Ovary (tissue), 9 donors: Measurements from ENCODE around the gene CFAP299. TPM values are rescaled to one million over a fixed set of nuclear protein-coding genes. Genes with fewer than 3 reads are reported as not detected.

Source experiments
- DNase-seq, 5 donors: peaks; one replicate each; pipeline ENCODE4 v3.0.0-alpha.2; 2019 to 2020
- H3K27ac ChIP-seq, 2 donors: fragments of 200-600 bp; one replicate each; pipeline versions ENCODE4 v1.5.1 to v1.8.0; 2019 to 2022
- H3K27me3 ChIP-seq: fragments of 200-600 bp; one replicate; pipeline ENCODE4 v1.8.0; 2022
- H3K36me3 ChIP-seq: fragments of 200-600 bp; sonication (generic); one replicate; pipeline ENCODE4 v1.5.1; 2019
- H3K4me1 ChIP-seq: one replicate; pipeline ENCODE4 v1.8.1; 2013; ENCODE audit warnings: mild to moderate bottlenecking, moderate library complexity; ENCODE audit not compliant: insufficient read depth
- H3K4me3 ChIP-seq: fragments of 200-600 bp; sonication (generic); one replicate; pipeline ENCODE4 v1.5.1; 2017
- H3K9me3 ChIP-seq, 2 donors: fragments of 200-600 bp in 1 of 2; sonication (generic) in 1 of 2; one replicate each; pipeline versions ENCODE4 v1.5.1 to v1.8.1; 2013 to 2019; ENCODE audit warnings: mild to moderate bottlenecking in 1 of 2, moderate library complexity in 1 of 2
- CTCF ChIP-seq, 3 donors: fragments of 450-650 bp in 2 of 3; fragments of 200-600 bp in 1 of 3; IDR thresholded peaks; one replicate each; pipeline versions ENCODE4 v1.5.1 to v1.8.0; 2016 to 2022; ENCODE audit warnings: antibody characterized with exemption in 3 of 3, mild to moderate bottlenecking in 1 of 3
- EP300 ChIP-seq: sonication (generic); formaldehyde crosslinking; IDR thresholded peaks from one replicate; pipeline ENCODE4 v1.6.1; 2017; ENCODE audit warnings: antibody characterized with exemption
- POLR2A ChIP-seq: fragments of 450-650 bp; IDR thresholded peaks from one replicate; pipeline ENCODE4 v1.6.1; 2017; ENCODE audit warnings: antibody characterized with exemption, mild to moderate bottlenecking, moderate library complexity
- WGBS, 3 donors: extraction: QIAGEN DNeasy Blood & Tissue Kit in 1 of 3; methylation state at CpG; one replicate each; pipeline versions ENCODE4 v1.1.5 to v1.1.7; 2013 to 2017; 5-methylcytosine and 5-hydroxymethylcytosine counted together
- intact Hi-C, 4 donors: fragments of 100-400 bp; cut with DNase I; formaldehyde crosslinking; loops; one replicate each; pipeline versions ENCODE4 v1.11.0 to v1.15.1; 2022 to 2023
- polyA plus RNA-seq, 2 donors: library from polyadenylated mRNA; stranded (reverse); fragments of 200-250 nt in 1 of 2; fragments of 350-450 nt in 1 of 2; fragmentation: Illumina TruSeq in 1 of 2; extraction: RNeasy Lipid Tissue Mini Kit (QIAGEN cat#74804) in 1 of 2; gene quantifications; one replicate each; pipeline ENCODE4 v1.2.3, GENCODE V29; 2013 to 2014
- total RNA-seq, 7 donors: library from RNA; depleted of rRNA in 2 of 7; stranded (reverse); fragments of >200 nt in 2 of 7; fragmentation: NEBNext Ultra II Directional in 3 of 7; extraction: Animal tissue kit (Norgen Biotek cat#: 25700) in 3 of 7; gene quantifications; one replicate each; pipeline versions ENCODE4 v1.1.0 to v1.2.4, GENCODE V29; 2016 to 2023
- donor health status: DM: no; HTN: no; CAD: no; lungs with moderate emphysema.
- donor health status: DM: no; HTN: no; CAD: no.
- donor health status: Bipolar disorder and iron deficiency.
- donor health status: DM: yes; HTN: yes; CAD: no.
- donor health status: DM: no; HTN: no; CAD: no.
- donor health status: DM: yes; HTN: yes; CAD: no.

CFAP299 gene
- total and polyA plus RNA-seq, 9 donors = 0.32 to 17.0 (median 0.97) TPM; not detected in 2

- WGBS, 3 donors = 79 to 82% (median 79%) methylated on average over 4 of the region's 4 CpGs
- intact Hi-C loops = no loop called here
- H3K4me3 ChIP-seq = no peak overlapping the region
- H3K27ac ChIP-seq = no peak overlapping the region
- no peak for DNase-seq
- no peaks in the 10 kb centered on the region for H3K9me3 ChIP-seq
- H3K36me3 ChIP-seq = no peaks in the 10 kb centered on the region
- H3K27me3 ChIP-seq = no peaks in the 10 kb centered on the region
- no peaks in the 10 kb centered on the region for H3K4me1 ChIP-seq
- TF ChIP-seq POLR2A = no peak
Measured at GRCh38 chr4:80452768-80453167, 117.2 kb downstream of the CFAP299 start.

DNA sequence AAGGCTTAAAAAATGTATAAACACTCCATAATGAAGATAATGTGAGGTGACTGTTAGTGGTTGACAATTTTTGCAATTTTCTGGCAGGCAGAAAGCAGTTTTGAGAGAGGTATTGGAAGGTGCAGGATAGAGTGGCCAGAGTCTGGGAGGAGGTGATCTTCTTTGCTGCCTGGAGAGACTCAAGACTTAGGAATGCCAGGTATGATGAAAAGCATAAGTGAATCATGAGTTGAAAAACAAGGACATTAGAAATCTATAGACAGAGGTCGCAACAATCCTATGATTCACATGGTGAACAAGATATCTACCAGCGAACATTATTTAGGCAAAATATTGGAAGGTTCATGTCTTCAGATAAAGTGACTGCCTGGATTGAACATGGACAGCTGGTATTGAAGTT is 118.5 kb downstream of the CFAP299 start:
- no peak for TF ChIP-seq CTCF (IDR thresholded peaks at IDR 0.05)
- TF ChIP-seq POLR2A = no peak
- WGBS, 3 donors = 89 to 98% (median 91%) methylated on average over 2 of the region's 2 CpGs
- H3K27me3 ChIP-seq = no peaks in the 10 kb centered on the region
- no peaks in the 10 kb centered on the region for H3K36me3 ChIP-seq
- no peak for DNase-seq
- no peak overlapping the region for H3K27ac ChIP-seq
- H3K9me3 ChIP-seq = no peaks in the 10 kb centered on the region
- no peak overlapping the region for H3K4me3 ChIP-seq
- H3K4me1 ChIP-seq = no peaks in the 10 kb centered on the region
- intact Hi-C loops = no loop called here

DNA sequence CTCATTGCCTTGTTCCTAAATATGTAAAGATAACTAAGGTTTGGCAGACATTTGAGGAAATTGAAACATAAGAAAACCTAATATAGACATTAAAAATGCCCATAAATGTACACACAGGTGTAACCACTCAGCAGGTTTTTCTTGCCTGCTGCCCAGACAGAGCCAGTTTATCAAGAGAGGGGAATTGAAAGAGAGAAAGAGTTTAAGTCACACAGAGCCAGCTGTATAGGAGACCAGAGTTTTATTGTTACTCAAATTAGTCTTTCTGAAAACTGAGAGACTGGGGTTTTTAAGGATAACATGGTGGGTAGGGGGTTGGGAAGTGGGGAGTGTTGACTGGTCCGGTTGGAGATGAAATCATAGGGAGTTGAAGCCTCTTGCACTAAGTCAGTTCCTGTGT is 119.0 kb downstream of the CFAP299 start:
- 85 to 90% (median 88%) methylated on average over 1 of the region's 1 CpG for WGBS, 3 donors
- TF ChIP-seq CTCF (IDR thresholded peaks at IDR 0.05) = no peak
- no peak for TF ChIP-seq POLR2A
- TF ChIP-seq EP300 = no peak
- no peak for DNase-seq
- H3K9me3 ChIP-seq = no peaks in the 10 kb centered on the region
- H3K27me3 ChIP-seq = no peaks in the 10 kb centered on the region
- no peaks in the 10 kb centered on the region for H3K4me1 ChIP-seq
- no peak overlapping the region for H3K27ac ChIP-seq
- no peaks in the 10 kb centered on the region for H3K36me3 ChIP-seq
- intact Hi-C loops = no loop called here
- no peak overlapping the region for H3K4me3 ChIP-seq

GRCh38 chr4:80459918-80460473 is 124.5 kb downstream of the CFAP299 start:
- 74 to 100% (median 81%) methylated on average over 1 of the region's 1 CpG for WGBS, 3 donors
- Histone ChIP-seq H3K36me3 (no peaks in the 10 kb centered on the region), H3K4me3 (no peak overlapping the region), H3K9me3 (no peaks in the 10 kb centered on the region), H3K4me1 (peaks cover 2% of the 10 kb centered on the region), H3K27ac (no peak overlapping the region), H3K27me3 (no peaks in the 10 kb centered on the region)
- intact Hi-C loops = no loop called here
- TF ChIP-seq POLR2A (no peak), CTCF (IDR thresholded peaks at IDR 0.05) (no peak), EP300 (no peak)
- DNase-seq = no peak

DNA sequence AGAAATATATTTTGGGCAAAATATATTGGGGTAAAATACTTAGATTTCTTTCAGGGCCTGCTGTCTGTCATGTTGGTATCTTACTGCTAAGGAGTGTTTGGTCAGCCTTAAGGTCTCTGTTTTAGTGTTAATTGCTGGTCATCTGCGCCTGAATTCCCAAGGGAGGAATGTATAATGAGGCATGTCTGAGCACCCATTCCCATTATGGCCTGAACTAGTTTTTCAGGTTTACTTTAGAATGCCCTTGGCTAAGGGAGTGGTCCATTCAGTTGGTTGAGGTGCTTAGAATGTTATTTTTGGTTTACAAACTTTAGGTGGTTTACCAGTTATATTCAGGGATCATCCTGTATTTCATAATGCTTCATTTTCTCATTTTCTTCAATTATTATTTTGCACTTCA is 125.9 kb downstream of the CFAP299 start:
- H3K9me3 ChIP-seq = no peaks in the 10 kb centered on the region
- H3K27me3 ChIP-seq = no peaks in the 10 kb centered on the region
- no peak overlapping the region for H3K4me3 ChIP-seq
- intact Hi-C loops = no loop called here
- H3K4me1 ChIP-seq = peaks cover 3% of the 10 kb centered on the region
- H3K27ac ChIP-seq = no peak overlapping the region
- H3K36me3 ChIP-seq = no peaks in the 10 kb centered on the region
- 92 to 100% (median 99%) methylated on average over 1 of the region's 1 CpG for WGBS, 3 donors
- no peak for TF ChIP-seq EP300
- TF ChIP-seq CTCF (IDR thresholded peaks at IDR 0.05) = no peak
- TF ChIP-seq POLR2A = no peak
- DNase-seq = no peak
